SK-N-SH treated with all-trans-retinoic acid at 6 μM for 48 hours (cell line): Measurements from ENCODE around the gene SBK2.

ENCODE experiments used
- ATAC-seq: fragments of 200-7000 bp; cut with Tn5 transposase; 3 replicates; pipeline ENCODE4 v1.9.1; 2020; ENCODE audit warnings: mild to moderate bottlenecking, moderate library complexity
- ARNTL ChIP-seq: fragments of 450-650 bp; formaldehyde crosslinking; IDR thresholded peaks from 2 replicates; pipeline ENCODE4 v1.5.0; 2020; ENCODE audit warnings: low read depth, mild to moderate bottlenecking, moderate library complexity, borderline replicate concordance
- CSDC2 ChIP-seq: fragments of 250-450 bp; sonication (Bioruptor Pico); IDR thresholded peaks from 2 replicates; pipeline ENCODE4 v1.5.0; 2020; ENCODE audit warnings: mild to moderate bottlenecking, moderate library complexity
- GLIS3 ChIP-seq: fragments of 250-450 bp; sonication (Bioruptor Pico); IDR thresholded peaks from 2 replicates; pipeline ENCODE4 v1.5.0; 2020; ENCODE audit warnings: mild to moderate bottlenecking, moderate library complexity
- ISL1 ChIP-seq: fragments of 250-450 bp; sonication (Bioruptor Pico); IDR thresholded peaks from 2 replicates; pipeline ENCODE4 v2.1.2; 2022; ENCODE audit warnings: mild to moderate bottlenecking, moderate library complexity
- OSR1 ChIP-seq: fragments of 250-450 bp; sonication (Bioruptor Pico); IDR thresholded peaks from 2 replicates; pipeline ENCODE4 v1.8.0; 2022; ENCODE audit warnings: moderate library complexity, mild to moderate bottlenecking, inconsistent platforms
- PPARA ChIP-seq: fragments of 250-450 bp; sonication (Bioruptor Pico); IDR thresholded peaks from 2 replicates; pipeline ENCODE4 v1.5.0; 2020; ENCODE audit warnings: mild to moderate bottlenecking, borderline replicate concordance
- RARB ChIP-seq: fragments of 250-450 bp; sonication (Bioruptor Pico); IDR thresholded peaks from 2 replicates; pipeline ENCODE4 v1.8.0; 2021; ENCODE audit warnings: mild to moderate bottlenecking, moderate library complexity
- SNAI2 ChIP-seq: fragments of 250-450 bp; sonication (Bioruptor Pico); IDR thresholded peaks from 2 replicates; pipeline ENCODE4 v1.5.0; 2020; ENCODE audit warnings: mild to moderate bottlenecking, moderate library complexity
- TCF4 ChIP-seq: fragments of 250-450 bp; sonication (Bioruptor Pico); IDR thresholded peaks from 2 replicates; pipeline ENCODE4 v1.8.0; 2021; ENCODE audit warnings: mild to moderate bottlenecking, moderate library complexity, borderline replicate concordance
- TOX ChIP-seq: fragments of 250-450 bp; sonication (Bioruptor Pico); IDR thresholded peaks from 2 replicates; pipeline ENCODE4 v1.8.0; 2021; ENCODE audit warnings: mild to moderate bottlenecking, moderate library complexity, borderline replicate concordance
- TSHZ2 ChIP-seq: fragments of 250-450 bp; sonication (Bioruptor Pico); IDR thresholded peaks from 2 replicates; pipeline ENCODE4 v1.5.0; 2020; ENCODE audit warnings: mild to moderate bottlenecking, moderate library complexity
- ZC3H10 ChIP-seq: fragments of 250-450 bp; sonication (Bioruptor Pico); IDR thresholded peaks from 2 replicates; pipeline ENCODE4 v1.5.1; 2021; ENCODE audit warnings: mild to moderate bottlenecking, moderate library complexity
- ZFP3 ChIP-seq: fragments of 250-450 bp; sonication (Bioruptor Pico); IDR thresholded peaks from 2 replicates; pipeline ENCODE4 v1.5.0; 2020; ENCODE audit warnings: mild to moderate bottlenecking, moderate library complexity
- ZFP30 ChIP-seq: fragments of 450-650 bp; formaldehyde crosslinking; IDR thresholded peaks from 2 replicates; pipeline ENCODE4 v1.5.0; 2022; ENCODE audit warnings: mild to moderate bottlenecking, moderate library complexity
- ZNF565 ChIP-seq: fragments of 450-650 bp; formaldehyde crosslinking; conservative IDR thresholded peaks from 2 replicates; pipeline ENCODE4 v1.5.0; 2020; ENCODE audit warnings: low read depth, mild to moderate bottlenecking, moderate library complexity
- ZNF70 ChIP-seq: fragments of 450-650 bp; formaldehyde crosslinking; IDR thresholded peaks from 2 replicates; pipeline ENCODE4 v1.5.0; 2020; ENCODE audit warnings: mild to moderate bottlenecking, moderate library complexity
- ZNF8 ChIP-seq: fragments of 450-650 bp; formaldehyde crosslinking; IDR thresholded peaks from 2 replicates; pipeline ENCODE4 v1.5.0; 2020; ENCODE audit warnings: mild to moderate bottlenecking, moderate library complexity
- TF ChIP-seq, protein P1 (sequence below): fragments of 250-450 bp; sonication (Bioruptor Pico); IDR thresholded peaks from 2 replicates; pipeline ENCODE4 v1.5.1; 2021; ENCODE audit warnings: mild to moderate bottlenecking, moderate library complexity
- TF ChIP-seq, protein P2 (sequence below): fragments of 250-450 bp; sonication (Bioruptor Pico); IDR thresholded peaks from 2 replicates; pipeline ENCODE4 v1.8.0; 2021; ENCODE audit warnings: low read depth, mild to moderate bottlenecking, moderate library complexity, borderline replicate concordance
- TF ChIP-seq, protein P3 (sequence below): fragments of 250-450 bp; sonication (Bioruptor Pico); IDR thresholded peaks from 2 replicates; pipeline ENCODE4 v1.5.1; 2020; ENCODE audit warnings: low read depth, mild to moderate bottlenecking, moderate library complexity

SBK2 gene

GRCh38 chr19:55581145-55581822 is 44.4 kb upstream of the SBK2 start (continued):
- TF ChIP-seq, protein P1, sequence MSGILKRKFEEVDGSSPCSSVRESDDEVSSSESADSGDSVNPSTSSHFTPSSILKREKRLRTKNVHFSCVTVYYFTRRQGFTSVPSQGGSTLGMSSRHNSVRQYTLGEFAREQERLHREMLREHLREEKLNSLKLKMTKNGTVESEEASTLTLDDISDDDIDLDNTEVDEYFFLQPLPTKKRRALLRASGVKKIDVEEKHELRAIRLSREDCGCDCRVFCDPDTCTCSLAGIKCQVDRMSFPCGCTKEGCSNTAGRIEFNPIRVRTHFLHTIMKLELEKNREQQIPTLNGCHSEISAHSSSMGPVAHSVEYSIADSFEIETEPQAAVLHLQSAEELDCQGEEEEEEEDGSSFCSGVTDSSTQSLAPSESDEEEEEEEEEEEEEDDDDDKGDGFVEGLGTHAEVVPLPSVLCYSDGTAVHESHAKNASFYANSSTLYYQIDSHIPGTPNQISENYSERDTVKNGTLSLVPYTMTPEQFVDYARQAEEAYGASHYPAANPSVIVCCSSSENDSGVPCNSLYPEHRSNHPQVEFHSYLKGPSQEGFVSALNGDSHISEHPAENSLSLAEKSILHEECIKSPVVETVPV: no peak
- TF ChIP-seq, all 23 proteins: peak for 0

GRCh38 chr19:55580628-55581144 is 43.8 kb upstream of the SBK2 start, which contains the start of gene ZNF579:
Gene ZNF579 (minus strand): TSS chr19:55580848. CDS start chr19:55579639, 1,209 bp downstream.
- ATAC-seq: peak; percentile 81
- TF ChIP-seq SNAI2 (no peak), TCF4 (no peak), PPARA (CRISPR knock-in tag) (no peak), ARNTL (no peak), ZC3H10 (CRISPR knock-in tag) (no peak), ISL1 (CRISPR knock-in tag) (no peak), ZNF70 (CRISPR knock-in tag) (no peak), TSHZ2 (CRISPR knock-in tag) (no peak), TOX (CRISPR knock-in tag) (no peak), RARB (CRISPR knock-in tag) (no peak), GLIS3 (CRISPR knock-in tag) (no peak), ZNF565 (CRISPR knock-in tag) (no peak), CSDC2 (CRISPR knock-in tag) (no peak), ZNF8 (CRISPR knock-in tag) (no peak), ZFP30 (CRISPR knock-in tag) (no peak), OSR1 (CRISPR knock-in tag) (no peak)
- TF ChIP-seq, protein P2, sequence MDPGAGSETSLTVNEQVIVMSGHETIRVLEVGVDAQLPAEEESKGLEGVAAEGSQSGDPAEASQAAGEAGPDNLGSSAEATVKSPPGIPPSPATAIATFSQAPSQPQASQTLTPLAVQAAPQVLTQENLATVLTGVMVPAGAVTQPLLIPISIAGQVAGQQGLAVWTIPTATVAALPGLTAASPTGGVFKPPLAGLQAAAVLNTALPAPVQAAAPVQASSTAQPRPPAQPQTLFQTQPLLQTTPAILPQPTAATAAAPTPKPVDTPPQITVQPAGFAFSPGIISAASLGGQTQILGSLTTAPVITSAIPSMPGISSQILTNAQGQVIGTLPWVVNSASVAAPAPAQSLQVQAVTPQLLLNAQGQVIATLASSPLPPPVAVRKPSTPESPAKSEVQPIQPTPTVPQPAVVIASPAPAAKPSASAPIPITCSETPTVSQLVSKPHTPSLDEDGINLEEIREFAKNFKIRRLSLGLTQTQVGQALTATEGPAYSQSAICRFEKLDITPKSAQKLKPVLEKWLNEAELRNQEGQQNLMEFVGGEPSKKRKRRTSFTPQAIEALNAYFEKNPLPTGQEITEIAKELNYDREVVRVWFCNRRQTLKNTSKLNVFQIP (CRISPR knock-in tag): no peak
- TF ChIP-seq, protein P1: no peak
- TF ChIP-seq, protein P3, sequence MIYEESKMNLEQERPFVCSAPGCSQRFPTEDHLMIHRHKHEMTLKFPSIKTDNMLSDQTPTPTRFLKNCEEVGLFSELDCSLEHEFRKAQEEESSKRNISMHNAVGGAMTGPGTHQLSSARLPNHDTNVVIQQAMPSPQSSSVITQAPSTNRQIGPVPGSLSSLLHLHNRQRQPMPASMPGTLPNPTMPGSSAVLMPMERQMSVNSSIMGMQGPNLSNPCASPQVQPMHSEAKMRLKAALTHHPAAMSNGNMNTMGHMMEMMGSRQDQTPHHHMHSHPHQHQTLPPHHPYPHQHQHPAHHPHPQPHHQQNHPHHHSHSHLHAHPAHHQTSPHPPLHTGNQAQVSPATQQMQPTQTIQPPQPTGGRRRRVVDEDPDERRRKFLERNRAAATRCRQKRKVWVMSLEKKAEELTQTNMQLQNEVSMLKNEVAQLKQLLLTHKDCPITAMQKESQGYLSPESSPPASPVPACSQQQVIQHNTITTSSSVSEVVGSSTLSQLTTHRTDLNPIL (CRISPR knock-in tag): no peak
- TF ChIP-seq, all 23 proteins: peak for 0

DNA sequence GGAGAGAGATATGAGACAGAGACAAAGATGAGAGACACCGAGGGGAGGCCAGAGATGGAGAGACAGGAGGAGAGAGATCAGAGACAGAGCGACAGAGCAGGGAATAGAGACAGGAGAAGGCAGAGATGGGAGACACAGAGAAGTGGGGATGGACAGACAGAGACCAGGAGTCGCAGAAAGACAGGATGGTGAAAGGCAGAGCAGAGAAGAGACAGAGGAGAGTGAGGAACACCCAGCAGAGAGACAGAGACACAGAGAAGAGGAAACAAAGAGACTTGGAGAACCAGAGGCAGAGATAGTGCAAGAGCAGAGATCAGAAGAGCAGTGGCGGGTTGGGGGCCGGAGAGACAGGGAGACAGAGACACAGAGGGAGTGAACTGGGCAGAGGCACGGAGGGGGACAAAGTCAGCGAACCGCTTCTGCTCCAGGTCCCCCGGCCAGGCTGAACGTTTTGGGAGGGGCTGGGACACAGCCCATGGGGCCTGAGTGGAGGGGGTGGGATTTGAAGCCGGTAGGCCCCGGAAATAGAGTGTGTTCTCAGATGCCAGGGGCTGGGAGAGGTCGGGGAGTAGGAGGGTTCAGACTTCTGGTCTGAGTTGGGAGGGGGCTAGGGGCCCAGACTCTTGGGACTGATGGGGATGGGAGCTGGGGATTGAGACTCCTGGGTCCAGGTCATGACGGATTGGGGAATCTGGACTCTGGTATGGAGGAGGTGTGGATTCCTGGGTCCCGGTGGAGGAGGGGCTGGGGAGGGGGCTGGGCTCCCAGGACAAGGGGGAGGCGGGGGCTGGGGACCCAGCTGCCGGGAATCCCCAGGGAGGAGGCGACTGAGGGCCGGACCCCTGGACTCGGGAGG is 43.1 kb upstream of the SBK2 start:
- ATAC-seq: peak; percentile 71
- no peak for TF ChIP-seq RARB (CRISPR knock-in tag)
- TF ChIP-seq ZNF565 (CRISPR knock-in tag): no peak
- TF ChIP-seq TSHZ2 (CRISPR knock-in tag): no peak
- no peak for TF ChIP-seq GLIS3 (CRISPR knock-in tag)
- no peak for TF ChIP-seq ZFP3
- no peak for TF ChIP-seq ZFP30 (CRISPR knock-in tag)
- TF ChIP-seq, protein P2 (CRISPR knock-in tag): no peak
